Measurements from ENCODE around the gene CRMP1.
"Not testable (repeated sequence)": the region's sequence is repeated elsewhere in the genome, so short reads cannot be mapped to it uniquely, and the experiment has no call there.

Gene CRMP1

DNA sequence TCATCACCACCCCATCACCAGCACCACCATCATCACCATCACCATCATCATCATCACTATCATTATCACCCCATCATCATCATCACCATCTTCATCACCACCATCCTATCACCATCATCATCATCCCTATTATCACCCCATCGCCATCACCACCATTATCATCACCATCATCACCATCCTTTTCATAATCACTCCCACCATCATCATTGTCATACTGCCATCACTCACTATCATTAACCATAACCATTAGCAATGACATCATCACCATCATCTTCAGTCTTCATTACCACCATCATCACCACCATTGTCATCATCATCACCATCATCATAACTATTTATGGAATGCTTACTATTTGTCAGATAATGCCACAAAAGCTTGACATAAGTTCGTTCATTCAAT, 35.7 kb downstream of the CRMP1 start:
- WGBS (ENCODE audit: insufficient coverage), result 100% methylated on average over 1 of the region's 2 CpGs
- no peak overlapping the region for H3K27ac ChIP-seq (ENCODE audit: insufficient read depth in 1 of 2, low read depth in 1 of 2, low read length in 2 of 2, poor library complexity in 1 of 2, severe bottlenecking in 2 of 2)
- H3K9me3 ChIP-seq (ENCODE audit: control extremely low read depth in 1 of 5, control insufficient read depth in 4 of 5, insufficient read depth in 2 of 5, low read depth in 1 of 5, low read length in 4 of 5), result no peaks in the 10 kb centered on the region
- H3K4me3 ChIP-seq (ENCODE audit: control insufficient read depth in 1 of 7, extremely low read depth in 1 of 7, insufficient read depth in 4 of 7, low read depth in 2 of 7, low read length in 6 of 7), result no peak overlapping the region
- peaks cover 0 to 34% (median 0%) of the 10 kb centered on the region in 5 experiments for H3K27me3 ChIP-seq (replicated peaks in 2 of 5; ENCODE audit: control insufficient read depth in 4 of 5, insufficient read depth in 5 of 5, low read length in 4 of 5)
- H3K4me1 ChIP-seq (ENCODE audit: control extremely low read depth in 1 of 4, control insufficient read depth in 4 of 4, insufficient read depth in 4 of 4, low read length in 3 of 4), result no peaks in the 10 kb centered on the region
- CTCF ChIA-PET, result no interaction called here
- no peaks in the 10 kb centered on the region for H3K36me3 ChIP-seq (ENCODE audit: control insufficient read depth in 4 of 4, insufficient read depth in 4 of 4, low read length in 3 of 4)
- POLR2A ChIA-PET, result no interaction called here
- DNase-seq, result no peak

DNA sequence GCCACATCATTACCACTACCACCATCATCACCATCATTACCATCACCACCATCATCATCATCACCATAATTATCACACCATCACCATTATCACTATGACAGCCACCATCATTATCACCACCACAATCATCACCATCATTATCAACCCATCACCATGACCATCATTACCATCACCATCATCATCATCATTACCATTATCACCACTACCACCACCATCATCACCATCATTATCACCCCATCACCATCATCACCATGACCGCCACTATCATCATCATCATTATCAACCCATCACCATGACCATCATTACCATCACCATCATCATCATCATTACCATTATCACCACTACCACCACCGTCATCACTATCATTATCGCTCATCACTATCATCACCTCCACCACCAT, 36.5 kb downstream of the CRMP1 start:
- H3K4me1 ChIP-seq (ENCODE audit: control extremely low read depth in 1 of 4, control insufficient read depth in 4 of 4, insufficient read depth in 4 of 4, low read length in 3 of 4); H3K4me3 ChIP-seq (ENCODE audit: control insufficient read depth in 1 of 7, extremely low read depth in 1 of 7, insufficient read depth in 4 of 7, low read depth in 2 of 7, low read length in 6 of 7); H3K36me3 ChIP-seq (ENCODE audit: control insufficient read depth in 4 of 4, insufficient read depth in 4 of 4, low read length in 3 of 4); H3K27ac ChIP-seq (ENCODE audit: insufficient read depth in 1 of 2, low read depth in 1 of 2, low read length in 2 of 2, poor library complexity in 1 of 2, severe bottlenecking in 2 of 2); POLR2A ChIA-PET; H3K9me3 ChIP-seq (ENCODE audit: control extremely low read depth in 1 of 5, control insufficient read depth in 4 of 5, insufficient read depth in 2 of 5, low read depth in 1 of 5, low read length in 4 of 5); CTCF ChIA-PET; DNase-seq: not testable (repeated sequence)
- peaks cover 0 to 30% (median 0%) of the 10 kb centered on the region in 5 experiments for H3K27me3 ChIP-seq (replicated peaks in 2 of 5; ENCODE audit: control insufficient read depth in 4 of 5, insufficient read depth in 5 of 5, low read length in 4 of 5)
- 97% methylated on average over 3 of the region's 3 CpGs for WGBS (ENCODE audit: insufficient coverage)

DNA sequence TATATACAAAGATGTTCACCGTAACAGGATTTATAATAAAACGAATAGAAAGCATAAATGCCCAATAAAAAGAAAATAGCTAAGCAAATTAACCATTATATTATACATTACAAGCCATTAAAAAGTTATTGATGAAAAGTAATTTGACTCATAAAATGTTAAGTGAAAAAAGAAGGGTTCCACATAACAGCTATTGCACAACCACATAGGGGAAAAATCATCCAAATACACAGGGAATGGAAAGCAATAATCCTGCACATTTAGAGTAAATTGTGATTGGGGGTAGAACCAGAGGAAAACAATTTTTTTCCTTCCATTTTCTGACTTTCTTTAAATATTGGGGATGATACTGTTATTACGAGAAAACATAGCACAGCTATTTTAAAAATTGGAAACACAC, 38.0 kb downstream of the CRMP1 start:
- ChIA-PET CTCF (no interaction called here), POLR2A (no interaction called here)
- H3K27ac ChIP-seq (ENCODE audit: insufficient read depth in 1 of 2, low read depth in 1 of 2, low read length in 2 of 2, poor library complexity in 1 of 2, severe bottlenecking in 2 of 2), result no peak overlapping the region
- no peak for DNase-seq
- H3K27me3 ChIP-seq (replicated peaks in 2 of 5; ENCODE audit: control insufficient read depth in 4 of 5, insufficient read depth in 5 of 5, low read length in 4 of 5), result peaks cover 0 to 34% (median 3%) of the 10 kb centered on the region in 5 experiments
- no peaks in the 10 kb centered on the region for H3K4me1 ChIP-seq (ENCODE audit: control extremely low read depth in 1 of 4, control insufficient read depth in 4 of 4, insufficient read depth in 4 of 4, low read length in 3 of 4)
- WGBS (ENCODE audit: insufficient coverage), result 100% methylated on average over 1 of the region's 3 CpGs
- no peaks in the 10 kb centered on the region for H3K36me3 ChIP-seq (ENCODE audit: control insufficient read depth in 4 of 4, insufficient read depth in 4 of 4, low read length in 3 of 4)
- H3K9me3 ChIP-seq (ENCODE audit: control extremely low read depth in 1 of 5, control insufficient read depth in 4 of 5, insufficient read depth in 2 of 5, low read depth in 1 of 5, low read length in 4 of 5), result no peaks in the 10 kb centered on the region
- no peak overlapping the region for H3K4me3 ChIP-seq (ENCODE audit: control insufficient read depth in 1 of 7, extremely low read depth in 1 of 7, insufficient read depth in 4 of 7, low read depth in 2 of 7, low read length in 6 of 7)

DNA sequence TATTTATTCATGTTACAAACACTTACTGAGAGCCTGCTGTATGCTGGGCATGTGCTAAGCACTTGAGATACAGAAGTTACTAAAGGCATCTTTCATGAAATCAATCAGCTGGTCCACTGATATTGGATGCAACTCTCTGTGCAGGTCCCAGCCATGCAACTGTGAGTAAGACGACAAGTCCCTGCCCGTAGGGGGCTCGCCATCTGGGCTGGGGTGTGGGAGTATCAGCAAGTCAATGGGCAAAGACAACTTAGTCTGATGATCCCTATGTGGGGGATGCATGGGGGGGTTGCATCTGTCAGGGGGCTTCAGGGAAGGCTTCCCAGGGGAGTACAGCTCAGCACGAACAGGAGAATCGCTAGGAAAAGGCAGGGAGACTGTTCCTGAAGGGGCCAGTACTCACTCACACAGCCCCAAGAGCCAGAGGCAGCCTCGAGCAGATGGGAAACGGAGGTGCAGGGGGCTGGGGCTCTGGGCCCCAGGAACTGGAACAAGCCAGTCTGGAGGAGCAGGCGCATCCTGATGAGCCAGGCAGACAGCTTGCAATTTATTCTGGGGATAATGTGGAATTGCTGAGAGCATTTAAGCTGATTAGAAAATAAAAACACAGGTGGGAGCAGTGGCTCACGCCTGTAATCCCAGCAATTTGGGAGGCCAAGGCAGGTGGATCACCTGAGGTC, 40.2 kb downstream of the CRMP1 start:
- no peak for DNase-seq
- ChIA-PET POLR2A (no interaction called here), CTCF (no interaction called here)
- Histone ChIP-seq H3K36me3 (ENCODE audit: control insufficient read depth in 4 of 4, insufficient read depth in 4 of 4, low read length in 3 of 4) (no peaks in the 10 kb centered on the region), H3K9me3 (ENCODE audit: control extremely low read depth in 1 of 5, control insufficient read depth in 4 of 5, insufficient read depth in 2 of 5, low read depth in 1 of 5, low read length in 4 of 5) (no peaks in the 10 kb centered on the region), H3K27ac (ENCODE audit: insufficient read depth in 1 of 2, low read depth in 1 of 2, low read length in 2 of 2, poor library complexity in 1 of 2, severe bottlenecking in 2 of 2) (no peak overlapping the region), H3K4me1 (ENCODE audit: control extremely low read depth in 1 of 4, control insufficient read depth in 4 of 4, insufficient read depth in 4 of 4, low read length in 3 of 4) (no peaks in the 10 kb centered on the region), H3K27me3 (replicated peaks in 2 of 5; ENCODE audit: control insufficient read depth in 4 of 5, insufficient read depth in 5 of 5, low read length in 4 of 5) (peaks cover 0 to 27% (median 3%) of the 10 kb centered on the region in 5 experiments), H3K4me3 (ENCODE audit: control insufficient read depth in 1 of 7, extremely low read depth in 1 of 7, insufficient read depth in 4 of 7, low read depth in 2 of 7, low read length in 6 of 7) (no peak overlapping the region)
- 88% methylated on average over 8 of the region's 9 CpGs for WGBS (ENCODE audit: insufficient coverage)

DNA sequence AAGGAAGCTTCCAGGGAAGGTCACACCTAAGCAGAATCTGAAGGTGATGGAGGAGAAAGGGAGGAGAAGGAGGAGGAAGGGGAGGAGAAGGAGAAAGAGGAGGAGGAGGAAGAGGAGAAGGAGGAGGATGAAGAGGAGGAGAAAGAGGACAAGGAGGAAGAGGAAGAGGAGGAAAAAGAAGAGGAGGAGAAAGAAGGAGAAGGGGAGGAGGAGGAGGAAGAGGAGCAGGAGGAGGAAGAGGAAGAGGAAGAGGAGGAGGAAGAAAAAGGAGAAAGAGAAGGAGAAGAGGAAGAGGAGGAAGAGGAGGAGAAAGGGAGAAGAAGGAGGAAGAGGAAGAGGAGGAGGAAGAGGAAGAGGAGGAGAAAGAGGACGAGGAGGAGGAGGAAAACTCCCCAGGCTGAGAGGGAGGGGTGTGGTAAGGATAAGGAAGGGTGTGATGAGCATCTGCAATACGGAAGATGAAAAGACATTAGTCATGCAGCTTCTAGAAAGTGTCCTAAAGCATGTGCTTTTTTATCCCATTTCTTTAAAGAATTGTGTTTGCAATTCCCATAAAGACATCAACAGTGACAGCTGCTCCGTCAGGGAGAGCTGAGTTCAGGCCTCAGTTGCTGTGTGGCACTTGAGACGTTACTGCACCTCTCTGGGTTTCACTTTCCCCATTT, 41.1 kb downstream of the CRMP1 start:
- WGBS (ENCODE audit: insufficient coverage), result 72% methylated on average over 4 of the region's 4 CpGs
- Histone ChIP-seq H3K4me3 (ENCODE audit: control insufficient read depth in 1 of 7, extremely low read depth in 1 of 7, insufficient read depth in 4 of 7, low read depth in 2 of 7, low read length in 6 of 7) (no peak overlapping the region), H3K27me3 (replicated peaks in 2 of 5; ENCODE audit: control insufficient read depth in 4 of 5, insufficient read depth in 5 of 5, low read length in 4 of 5) (peaks cover 0 to 27% (median 3%) of the 10 kb centered on the region in 5 experiments), H3K27ac (ENCODE audit: insufficient read depth in 1 of 2, low read depth in 1 of 2, low read length in 2 of 2, poor library complexity in 1 of 2, severe bottlenecking in 2 of 2) (no peak overlapping the region), H3K4me1 (ENCODE audit: control extremely low read depth in 1 of 4, control insufficient read depth in 4 of 4, insufficient read depth in 4 of 4, low read length in 3 of 4) (no peaks in the 10 kb centered on the region), H3K36me3 (ENCODE audit: control insufficient read depth in 4 of 4, insufficient read depth in 4 of 4, low read length in 3 of 4) (no peaks in the 10 kb centered on the region), H3K9me3 (ENCODE audit: control extremely low read depth in 1 of 5, control insufficient read depth in 4 of 5, insufficient read depth in 2 of 5, low read depth in 1 of 5, low read length in 4 of 5) (no peaks in the 10 kb centered on the region)
- CTCF ChIA-PET, result no interaction called here
- no peak for DNase-seq
- POLR2A ChIA-PET, result no interaction called here

DNA sequence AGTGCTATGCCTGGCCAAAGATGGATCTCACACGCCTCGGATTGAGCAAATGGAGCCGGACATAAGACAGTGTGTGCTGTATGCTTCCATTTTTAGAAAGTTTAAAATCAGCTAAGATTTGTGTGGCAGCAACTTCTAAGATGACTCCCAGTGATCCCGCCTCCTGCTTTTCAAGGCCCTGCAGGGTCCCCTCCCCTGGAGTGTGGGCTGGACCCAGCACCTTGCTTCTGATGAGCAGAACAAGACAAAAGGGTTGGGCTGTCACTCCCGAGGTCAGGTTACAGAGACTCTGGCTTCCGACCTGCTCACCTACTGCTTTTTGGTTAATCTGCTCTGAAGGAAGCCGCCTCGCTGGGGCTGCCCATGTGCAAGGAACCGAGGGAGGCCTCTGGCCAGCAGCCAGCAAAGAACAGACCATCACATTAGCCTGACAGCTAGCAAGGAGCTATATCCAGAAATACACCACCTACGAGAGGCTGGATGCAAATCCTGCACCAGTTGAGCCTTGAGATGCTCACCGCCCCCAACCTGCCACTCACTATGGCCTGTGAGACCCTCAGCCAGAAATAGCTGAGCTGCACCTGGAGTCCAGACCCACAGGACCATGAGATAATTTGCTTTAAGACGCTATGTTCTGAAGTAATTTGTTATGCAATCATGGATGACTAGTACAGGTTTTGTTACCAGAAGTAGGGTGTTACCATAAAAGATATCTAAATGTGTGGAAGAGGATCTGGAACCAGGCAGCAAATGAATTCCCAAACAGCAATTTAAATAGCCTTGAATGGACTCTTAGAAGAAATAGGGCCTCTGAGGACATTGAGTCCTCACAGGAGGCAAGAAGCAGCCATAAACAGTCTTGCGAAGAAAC, 47.6 kb downstream of the CRMP1 start:
- POLR2A ChIA-PET, result no interaction called here
- CTCF ChIA-PET, result no interaction called here
- 96% methylated on average over 12 of the region's 13 CpGs for WGBS (ENCODE audit: insufficient coverage)

More for the DNA sequence above, 47.6 kb downstream of the CRMP1 start:
- DNase-seq, result no peak
- Histone ChIP-seq H3K27ac (ENCODE audit: insufficient read depth in 1 of 2, low read depth in 1 of 2, low read length in 2 of 2, poor library complexity in 1 of 2, severe bottlenecking in 2 of 2) (no peak overlapping the region), H3K4me1 (ENCODE audit: control extremely low read depth in 1 of 4, control insufficient read depth in 4 of 4, insufficient read depth in 4 of 4, low read length in 3 of 4) (no peaks in the 10 kb centered on the region), H3K27me3 (replicated peaks in 2 of 5; ENCODE audit: control insufficient read depth in 4 of 5, insufficient read depth in 5 of 5, low read length in 4 of 5) (peaks cover 0 to 15% (median 2%) of the 10 kb centered on the region in 5 experiments), H3K4me3 (ENCODE audit: control insufficient read depth in 1 of 7, extremely low read depth in 1 of 7, insufficient read depth in 4 of 7, low read depth in 2 of 7, low read length in 6 of 7) (no peak overlapping the region), H3K9me3 (ENCODE audit: control extremely low read depth in 1 of 5, control insufficient read depth in 4 of 5, insufficient read depth in 2 of 5, low read depth in 1 of 5, low read length in 4 of 5) (no peaks in the 10 kb centered on the region), H3K36me3 (ENCODE audit: control insufficient read depth in 4 of 4, insufficient read depth in 4 of 4, low read length in 3 of 4) (no peaks in the 10 kb centered on the region)
